GM12864 (cell line): ENCODE measurements around the gene EPHB1.

Experiments used
- DNase-seq: peaks from one replicate; pipeline ENCODE4 v3.0.0-alpha.2; 2011; ENCODE audit warnings: low read depth
- H3K4me3 ChIP-seq: 2 replicates; pipeline ENCODE4 v1.5.1; 2011; ENCODE audit warnings: mild to moderate bottlenecking, low read depth, low read length, control low read depth
- TF ChIP-seq, protein P1 (sequence below): IDR thresholded peaks from 2 replicates; pipeline ENCODE4 v1.5.1; 2011; ENCODE audit warnings: low read depth, mild to moderate bottlenecking, moderate library complexity, low read length, control low read depth, inconsistent platforms; ENCODE audit errors: missing control alignments

Gene EPHB1

DNA sequence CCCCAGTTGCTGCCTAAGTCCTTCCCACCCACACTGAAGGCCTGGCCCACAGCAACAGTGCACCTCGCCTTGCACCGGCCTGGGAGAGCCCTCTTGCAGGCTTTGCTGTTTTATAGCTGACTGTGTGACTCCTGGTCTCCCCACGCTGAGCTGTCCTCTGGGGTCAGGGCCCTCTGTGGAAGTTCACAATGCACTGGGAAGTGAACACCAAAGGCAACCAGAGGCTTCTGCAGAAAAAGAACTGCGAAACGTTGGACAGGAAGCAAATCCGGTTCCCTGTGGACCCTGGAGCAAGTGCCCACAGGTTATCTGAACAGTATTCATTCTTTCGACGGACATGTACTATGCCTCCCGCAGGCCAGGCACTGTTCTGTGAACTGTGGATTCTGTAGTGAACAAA, 737 bp upstream of the EPHB1 start:
- H3K4me3 ChIP-seq: no peak overlapping the region
- DNase-seq: no peak
- TF ChIP-seq, protein P1, sequence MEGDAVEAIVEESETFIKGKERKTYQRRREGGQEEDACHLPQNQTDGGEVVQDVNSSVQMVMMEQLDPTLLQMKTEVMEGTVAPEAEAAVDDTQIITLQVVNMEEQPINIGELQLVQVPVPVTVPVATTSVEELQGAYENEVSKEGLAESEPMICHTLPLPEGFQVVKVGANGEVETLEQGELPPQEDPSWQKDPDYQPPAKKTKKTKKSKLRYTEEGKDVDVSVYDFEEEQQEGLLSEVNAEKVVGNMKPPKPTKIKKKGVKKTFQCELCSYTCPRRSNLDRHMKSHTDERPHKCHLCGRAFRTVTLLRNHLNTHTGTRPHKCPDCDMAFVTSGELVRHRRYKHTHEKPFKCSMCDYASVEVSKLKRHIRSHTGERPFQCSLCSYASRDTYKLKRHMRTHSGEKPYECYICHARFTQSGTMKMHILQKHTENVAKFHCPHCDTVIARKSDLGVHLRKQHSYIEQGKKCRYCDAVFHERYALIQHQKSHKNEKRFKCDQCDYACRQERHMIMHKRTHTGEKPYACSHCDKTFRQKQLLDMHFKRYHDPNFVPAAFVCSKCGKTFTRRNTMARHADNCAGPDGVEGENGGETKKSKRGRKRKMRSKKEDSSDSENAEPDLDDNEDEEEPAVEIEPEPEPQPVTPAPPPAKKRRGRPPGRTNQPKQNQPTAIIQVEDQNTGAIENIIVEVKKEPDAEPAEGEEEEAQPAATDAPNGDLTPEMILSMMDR: no peak

DNA sequence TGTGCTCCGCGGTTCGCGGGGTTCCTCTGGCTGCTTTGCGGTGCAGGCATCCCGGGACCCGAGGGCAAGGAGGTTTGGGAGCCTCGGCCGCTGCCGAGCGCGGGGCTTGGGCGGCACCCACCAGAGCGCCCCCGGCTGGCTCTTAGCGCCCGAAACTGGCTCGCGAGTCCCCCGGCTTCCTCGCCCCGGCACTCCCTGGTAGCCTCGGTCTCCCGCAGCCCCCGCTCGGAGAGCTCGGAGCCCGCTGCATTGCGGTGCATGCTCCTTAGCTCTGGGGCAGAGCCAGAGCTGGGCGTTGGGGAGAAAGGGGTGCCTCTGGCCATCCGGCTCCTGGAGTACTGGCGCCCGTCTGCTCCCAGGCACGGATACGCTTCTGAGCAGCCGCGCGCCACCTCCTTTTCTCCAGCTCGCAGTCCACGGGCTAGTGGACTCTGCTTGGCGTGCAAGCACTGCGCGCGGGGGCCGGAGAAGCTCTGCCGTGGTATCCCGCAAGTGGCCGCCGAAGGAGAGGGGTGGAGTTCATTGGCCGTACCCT, 753 bp downstream of the EPHB1 start:
- TF ChIP-seq, protein P1: no peak
- DNase-seq: no peak
- H3K4me3 ChIP-seq: peak overlapping the region; percentile 52

DNA sequence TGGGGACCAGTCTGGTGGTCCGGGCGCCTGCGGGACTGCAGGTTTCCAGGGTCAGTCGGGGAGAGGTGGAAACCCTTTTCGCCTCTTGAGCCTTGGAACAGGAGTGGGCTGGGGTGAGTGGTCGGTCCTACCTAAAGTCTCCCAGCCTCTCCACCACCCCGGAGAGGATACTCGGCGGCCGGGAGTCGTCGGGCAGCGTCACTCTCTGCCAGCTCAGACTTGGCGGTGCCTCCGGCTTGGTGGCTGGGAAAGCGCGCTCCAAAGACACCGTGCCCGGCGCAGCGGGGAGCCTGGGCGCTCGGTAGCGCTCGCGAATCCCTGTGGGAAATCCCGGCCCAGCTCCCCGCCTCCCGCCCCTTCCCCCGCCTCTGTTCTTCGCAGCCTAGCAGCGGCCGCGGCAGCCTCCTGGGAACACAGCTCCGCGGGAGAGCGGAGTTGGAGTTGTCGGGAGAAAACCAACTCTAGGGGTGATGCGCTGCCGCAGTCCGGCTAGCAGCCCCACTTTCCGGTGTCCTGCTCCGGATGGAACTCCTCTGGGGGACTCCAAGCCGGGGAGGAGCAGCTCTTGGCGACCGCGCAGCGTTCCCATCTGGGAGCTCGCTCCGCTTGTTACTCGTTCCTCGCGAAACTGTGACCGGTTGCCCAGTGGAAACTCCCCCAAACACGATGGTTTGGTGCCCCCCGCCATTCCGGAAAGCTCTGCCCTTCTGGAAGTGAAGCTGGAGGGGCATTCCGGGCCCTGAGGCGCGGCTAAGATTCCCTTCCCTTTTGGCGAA, 1.4 kb downstream of the EPHB1 start:
- H3K4me3 ChIP-seq: peak overlapping the region; percentile 52
- TF ChIP-seq, protein P1: no peak
- no peak for DNase-seq

DNA sequence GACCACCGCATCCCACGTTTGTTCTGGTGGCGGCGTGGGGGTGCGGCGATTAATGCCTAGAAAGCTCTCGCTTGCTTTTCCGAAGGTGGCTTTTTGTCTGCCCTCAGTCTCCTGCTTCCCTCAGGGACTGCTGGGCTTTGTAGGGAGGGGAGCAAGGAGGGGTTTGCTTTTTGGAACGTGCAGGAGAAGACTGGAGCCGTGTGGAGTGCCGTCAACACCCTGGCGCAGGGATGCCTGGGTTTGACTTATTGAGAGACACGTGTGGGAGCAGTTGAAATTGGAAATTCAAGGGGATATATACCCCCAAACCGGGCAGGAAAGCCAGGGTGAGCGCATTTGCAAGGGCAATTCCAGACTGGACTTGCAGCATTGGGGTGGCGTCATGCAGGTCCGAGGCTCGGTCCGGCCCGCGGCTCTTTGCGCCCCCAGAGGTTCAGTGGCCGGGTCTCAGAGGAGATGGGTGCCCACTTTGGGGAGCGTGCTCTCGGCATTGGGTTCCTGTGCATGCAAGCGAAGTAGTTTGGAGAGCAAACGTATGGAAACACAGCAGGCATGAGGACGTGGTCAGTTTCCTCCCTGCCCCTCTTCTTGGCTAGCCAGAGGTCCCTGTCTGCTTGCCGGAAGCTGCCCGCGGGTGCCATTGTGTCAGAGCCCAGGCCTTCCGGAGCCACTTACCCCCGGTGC, 2.1 kb downstream of the EPHB1 start:
- no peak overlapping the region for H3K4me3 ChIP-seq
- no peak for DNase-seq
- TF ChIP-seq, protein P1: no peak

DNA sequence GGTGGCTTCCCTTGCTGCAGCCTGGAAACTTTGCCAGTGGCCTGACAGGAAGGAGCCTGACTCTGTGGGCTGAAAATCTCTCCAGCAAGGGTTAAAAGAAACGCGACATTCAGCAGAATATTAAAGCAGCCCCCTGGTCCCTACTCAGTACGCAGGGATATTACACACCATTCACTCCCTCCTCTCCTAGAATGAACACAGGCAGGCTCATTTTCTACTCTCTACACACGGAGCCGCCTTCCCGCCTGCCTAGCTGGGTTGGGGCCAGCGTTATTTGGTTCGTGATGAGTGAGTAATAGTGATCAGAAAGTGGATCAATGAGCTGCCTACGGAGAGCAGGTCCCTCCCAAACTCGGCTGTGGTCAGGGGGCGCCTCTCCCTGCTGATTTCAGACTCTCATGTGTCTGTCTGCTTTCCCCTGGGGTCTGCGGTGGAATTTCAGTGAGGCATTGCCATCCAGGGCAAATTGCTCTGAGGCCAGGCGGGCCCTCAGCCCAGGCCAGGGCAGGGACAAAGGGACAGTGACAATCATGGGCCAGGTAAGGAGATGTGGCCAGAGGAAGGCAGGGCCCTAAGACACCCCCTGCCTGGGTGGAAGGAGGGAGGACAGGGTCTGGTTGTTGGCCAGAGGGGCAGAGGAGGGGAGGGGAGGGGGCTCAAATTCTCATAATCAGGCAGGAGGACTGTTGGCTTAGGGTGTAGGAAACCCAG, 2.8 kb downstream of the EPHB1 start:
- H3K4me3 ChIP-seq: no peak overlapping the region
- TF ChIP-seq, protein P1: no peak
- DNase-seq: no peak

DNA sequence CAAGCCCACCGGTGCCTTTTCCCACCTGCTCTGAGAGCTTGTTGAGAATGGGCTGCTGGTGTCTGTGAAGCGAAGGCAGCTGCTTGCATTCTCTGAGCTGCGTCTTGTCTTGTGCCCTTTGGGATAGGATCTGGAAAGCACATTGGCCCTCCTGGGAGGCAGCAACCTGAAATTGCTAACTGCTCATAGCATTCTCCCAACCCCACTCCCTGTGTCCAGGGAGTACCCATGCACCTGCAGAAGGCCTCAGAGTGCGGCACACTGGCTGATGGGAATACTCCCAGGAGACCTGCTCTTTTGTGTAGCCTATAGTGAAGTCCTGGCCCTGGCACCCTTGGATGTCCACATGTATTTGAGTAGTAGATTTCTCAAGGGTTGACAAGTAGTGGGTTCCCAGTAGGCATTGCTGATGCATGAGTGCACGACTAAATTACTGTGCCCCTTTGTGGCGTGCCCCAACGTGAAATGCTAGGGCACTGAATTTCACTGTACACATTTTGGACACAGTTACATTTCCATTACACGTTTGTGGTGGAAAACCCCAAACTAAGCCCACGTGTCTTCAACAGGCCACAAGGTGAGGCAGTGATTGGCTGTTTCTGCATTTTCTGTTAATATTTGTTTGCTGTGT, 3.7 kb downstream of the EPHB1 start:
- TF ChIP-seq, protein P1: no peak
- DNase-seq: no peak
- H3K4me3 ChIP-seq: no peak overlapping the region
